ENCODE data around the gene EML5. TPM values are rescaled to one million over a fixed set of nuclear protein-coding genes. Genes with fewer than 3 reads are reported as not detected.
A peak's percentile ranks its signal among the peaks of the same experiment; 100 is the strongest.

The EML5 gene
- total RNA-seq, 3 donors from 2014 or later = 1.3 to 4.1 (median 1.4) TPM

- no peak for TF ChIP-seq CTCF (IDR thresholded peaks at IDR 0.05)
- intact Hi-C loops (cut with DNase I, micrococcal nuclease) = loop anchor here in 1 of 2 donors (5.0 kb wide), 1 partner anchor 71 kb away; no protein-coding TSS in a partner anchor
- DNase-seq (peak; percentile 83 to 92 (median 90)), ATAC-seq (peak; percentile 98)
- no peaks in the 10 kb centered on the region for H3K36me3 ChIP-seq (ENCODE audit: low read depth)
- peaks cover 19% of the 10 kb centered on the region for H3K4me1 ChIP-seq (ENCODE audit: low read depth)
- H3K4me3 ChIP-seq = peak within 1 kb of the TSS; percentile 75
- no peaks in the 10 kb centered on the region for H3K9me3 ChIP-seq
Measured at GRCh38 chr14:88562831-88563686, 229.7 kb downstream of the EML5 start, which contains the start of gene ZC3H14. TSS of gene ZC3H14 (plus strand) at chr14:88563037. CDS start at chr14:88563134, 97 bp downstream.

GRCh38 chr14:88562532-88562830, 230.3 kb downstream of the EML5 start:
- peaks cover 19% of the 10 kb centered on the region for H3K4me1 ChIP-seq (ENCODE audit: low read depth)
- ATAC-seq (no peak), DNase-seq (no peak)
- no peaks in the 10 kb centered on the region for H3K9me3 ChIP-seq
- intact Hi-C loops (cut with DNase I, micrococcal nuclease) = loop anchor here in 1 of 2 donors (5.0 kb wide), 1 partner anchor 70 kb away; no protein-coding TSS in a partner anchor
- H3K4me3 ChIP-seq = peak overlapping the region; percentile 75
- H3K36me3 ChIP-seq (ENCODE audit: low read depth) = no peaks in the 10 kb centered on the region
- TF ChIP-seq CTCF (IDR thresholded peaks at IDR 0.05) = no peak

Other genes starting within 250 kb of the EML5 start
- gene PTPN21, start 237.9 kb downstream of the EML5 start, total RNA-seq = 10 to 100 TPM; 37.0 to 51.8 (median 44.7) TPM
- gene ZC3H14, start 229.9 kb downstream of the EML5 start, total RNA-seq = 10 to 100 TPM; 55.9 to 72.9 (median 70.7) TPM
- gene TTC8, start 31.7 kb upstream of the EML5 start, total RNA-seq = 10 to 100 TPM; 12.5 to 20.2 (median 14.1) TPM

Data from mucosa of descending colon (tissue), 3 donors.